Loucy (cell line): ENCODE results near the gene AGBL4.

Source experiments
- H2AFZ ChIP-seq: fragments of 200-600 bp; sonication (generic); 2 replicates; pipeline ENCODE4 v1.6.0; 2016; ENCODE audit warnings: antibody characterized with exemption, mild to moderate bottlenecking, low read length, moderate library complexity
- H3F3A ChIP-seq: fragments of 200-600 bp; 2 replicates; pipeline ENCODE4 v1.6.0; 2016; ENCODE audit warnings: antibody characterized with exemption, low read depth, mild to moderate bottlenecking
- H3K27me3 ChIP-seq: fragments of 200-600 bp; sonication (generic); 2 replicates; pipeline ENCODE4 v1.6.1; 2014; ENCODE audit warnings: low read length, mild to moderate bottlenecking; ENCODE audit not compliant: insufficient read depth, poor library complexity, severe bottlenecking
- H3K36me3 ChIP-seq: fragments of 200-600 bp; sonication (generic); 2 replicates; pipeline ENCODE4 v1.6.1; 2016; ENCODE audit warnings: low read length; ENCODE audit not compliant: insufficient read depth
- H3K4me1 ChIP-seq: fragments of 200-600 bp; sonication (generic); 2 replicates; pipeline ENCODE4 v1.5.1; 2014; ENCODE audit warnings: low read length, mild to moderate bottlenecking; ENCODE audit not compliant: insufficient read depth, poor library complexity, severe bottlenecking
- H3K4me2 ChIP-seq: fragments of 200-600 bp; sonication (generic); 2 replicates; pipeline ENCODE4 v1.6.0; 2014; ENCODE audit warnings: antibody characterized with exemption, low read length, low read depth, mild to moderate bottlenecking; ENCODE audit not compliant: poor library complexity, severe bottlenecking
- H3K4me3 ChIP-seq: fragments of 200-600 bp; sonication (generic); 2 replicates; pipeline ENCODE4 v1.5.1; 2014; ENCODE audit warnings: low read length, mild to moderate bottlenecking, mixed read lengths; ENCODE audit not compliant: poor library complexity, severe bottlenecking
- H3K79me2 ChIP-seq: fragments of 200-600 bp; sonication (generic); 2 replicates; pipeline ENCODE4 v1.6.1; 2014; ENCODE audit warnings: low read length; ENCODE audit not compliant: insufficient read depth
- H3K9ac ChIP-seq: fragments of 200-600 bp; sonication (generic); 2 replicates; pipeline ENCODE4 v1.6.0; 2014; ENCODE audit warnings: mild to moderate bottlenecking, low read depth, low read length, moderate library complexity; ENCODE audit not compliant: poor library complexity, severe bottlenecking
- H3K9me2 ChIP-seq: fragments of 200-600 bp; sonication (generic); replicated peaks from 2 replicates; pipeline ENCODE4 v1.6.1; 2016; ENCODE audit warnings: low read depth, low read length, mixed read lengths
- H3K9me3 ChIP-seq: fragments of 200-600 bp; sonication (generic); 2 replicates; pipeline ENCODE4 v1.6.1; 2014; ENCODE audit warnings: mild to moderate bottlenecking, antibody characterized with exemption, low read length, low read depth; ENCODE audit not compliant: insufficient read depth
- H4K20me1 ChIP-seq: fragments of 200-600 bp; sonication (generic); 2 replicates; pipeline ENCODE4 v1.6.0; 2014; ENCODE audit warnings: antibody characterized with exemption, low read length, mild to moderate bottlenecking; ENCODE audit not compliant: insufficient read depth, poor library complexity, severe bottlenecking
- CTCF ChIP-seq: fragments of 200-600 bp; sonication (generic); conservative IDR thresholded peaks from 2 replicates; pipeline ENCODE4 v1.5.1; 2014; ENCODE audit warnings: mild to moderate bottlenecking, antibody characterized with exemption, low read length
- EZH2phosphoT487 ChIP-seq: fragments of 200-600 bp; IDR thresholded peaks from 2 replicates; pipeline ENCODE4 v1.6.1; 2018; ENCODE audit warnings: antibody characterized with exemption, mild to moderate bottlenecking, moderate library complexity, borderline replicate concordance

Gene AGBL4

GRCh38 chr1:48735796-48736195 lies 1288.0 kb downstream of the AGBL4 start:
- TF ChIP-seq CTCF, result no peak
- TF ChIP-seq EZH2phosphoT487, result no peak
- Histone ChIP-seq H4K20me1 (no peaks in the 10 kb centered on the region), H3K4me3 (no peak overlapping the region), H3K9ac (no peak overlapping the region), H3K79me2 (peaks cover 11% of the 10 kb centered on the region; the same call in 1 of the 2 replicates), H3K4me2 (no peak overlapping the region), H3F3A (no peaks in the 10 kb centered on the region), H3K4me1 (no peaks in the 10 kb centered on the region), H3K9me3 (no peaks in the 10 kb centered on the region), H3K27me3 (no peaks in the 10 kb centered on the region), H2AFZ (no peak overlapping the region), H3K9me2 (no peaks in the 10 kb centered on the region), H3K36me3 (peaks cover 98% of the 10 kb centered on the region)

- H3K4me1 ChIP-seq, result no peaks in the 10 kb centered on the region
- no peaks in the 10 kb centered on the region for H3K9me2 ChIP-seq
- no peak overlapping the region for H3K9ac ChIP-seq
- no peaks in the 10 kb centered on the region for H3K79me2 ChIP-seq
- no peaks in the 10 kb centered on the region for H3F3A ChIP-seq
- H3K4me2 ChIP-seq, result no peak overlapping the region
- H3K36me3 ChIP-seq, result peaks cover 89% of the 10 kb centered on the region; the same call in 1 of the 2 replicates
- H2AFZ ChIP-seq, result no peak overlapping the region
- no peak overlapping the region for H3K4me3 ChIP-seq
- peaks cover 3% of the 10 kb centered on the region for H4K20me1 ChIP-seq
- TF ChIP-seq CTCF, result no peak
- no peak for TF ChIP-seq EZH2phosphoT487
- no peaks in the 10 kb centered on the region for H3K27me3 ChIP-seq
- no peaks in the 10 kb centered on the region for H3K9me3 ChIP-seq
Measured at GRCh38 chr1:48730164-48730910, 1293.4 kb downstream of the AGBL4 start.

DNA sequence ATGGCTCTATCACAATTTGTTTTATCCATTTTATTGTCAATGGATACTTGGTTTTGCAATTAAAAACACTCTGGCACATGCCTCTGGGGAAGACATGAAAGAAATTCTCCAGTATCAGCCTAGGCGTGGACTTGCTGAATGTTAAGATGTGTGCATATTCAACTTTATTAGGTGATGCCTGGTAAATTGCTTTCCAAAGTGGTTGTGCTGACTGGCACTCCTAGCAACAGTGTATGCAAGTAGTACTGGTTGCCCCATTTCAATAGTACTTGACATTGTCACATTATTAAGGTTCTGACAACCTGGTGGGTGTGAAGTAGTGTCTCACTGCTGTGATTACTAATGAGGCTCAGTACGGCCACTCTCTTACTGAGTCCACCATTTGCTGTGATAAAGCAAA lies 1295.2 kb downstream of the AGBL4 start:
- TF ChIP-seq EZH2phosphoT487 (no peak), CTCF (no peak)
- H3K36me3 ChIP-seq, result peaks cover 71% of the 10 kb centered on the region; the same call in 1 of the 2 replicates

More for the DNA sequence above, 1295.2 kb downstream of the AGBL4 start:
- Histone ChIP-seq H3K27me3 (no peaks in the 10 kb centered on the region), H3K9ac (no peak overlapping the region), H3F3A (no peaks in the 10 kb centered on the region), H3K4me3 (no peak overlapping the region), H3K79me2 (no peaks in the 10 kb centered on the region), H3K9me3 (no peaks in the 10 kb centered on the region), H2AFZ (no peak overlapping the region), H3K4me1 (no peaks in the 10 kb centered on the region), H3K4me2 (no peak overlapping the region), H4K20me1 (peaks cover 3% of the 10 kb centered on the region), H3K9me2 (no peaks in the 10 kb centered on the region)
